IPS-20b (cell line): ENCODE results near the gene PPIA.

Experiments used
- H3K27ac ChIP-seq: one replicate; pipeline ENCODE4 v1.5.1; 2013; ENCODE audit warnings: low read length
- H3K27me3 ChIP-seq: 2 replicates; pipeline ENCODE4 v1.6.1; 2013; ENCODE audit warnings: mild to moderate bottlenecking, low read length, inconsistent platforms; ENCODE audit not compliant: insufficient read depth
- H3K36me3 ChIP-seq: 2 replicates; pipeline ENCODE4 v1.6.1; 2013; ENCODE audit warnings: low read depth, mild to moderate bottlenecking, inconsistent platforms, low read length, moderate library complexity; ENCODE audit not compliant: insufficient read depth
- H3K4me1 ChIP-seq: 2 replicates; pipeline ENCODE4 v1.6.1; 2013; ENCODE audit warnings: mild to moderate bottlenecking, control low read depth, inconsistent platforms, low read length, moderate library complexity; ENCODE audit not compliant: insufficient read depth
- H3K4me3 ChIP-seq: 2 replicates; pipeline ENCODE4 v1.5.1; 2013; ENCODE audit warnings: mild to moderate bottlenecking, low read length, inconsistent platforms
- H3K9ac ChIP-seq: 2 replicates; pipeline ENCODE4 v1.6.1; 2013; ENCODE audit warnings: low read depth, mild to moderate bottlenecking, inconsistent platforms, low read length, moderate library complexity
- H3K9me3 ChIP-seq: 2 replicates; pipeline ENCODE4 v1.6.1; 2013; ENCODE audit warnings: mild to moderate bottlenecking, low read depth, low read length, inconsistent platforms; ENCODE audit not compliant: insufficient read depth

PPIA gene

GRCh38 chr7:44796504-44797328, at the start of gene PPIA:
TSS of gene PPIA (plus strand) at chr7:44796681. CDS start at chr7:44796725, 44 bp downstream.
- H3K36me3 ChIP-seq: peaks cover 48% of the 10 kb centered on the region
- no peaks in the 10 kb centered on the region for H3K9me3 ChIP-seq
- no peaks in the 10 kb centered on the region for H3K27me3 ChIP-seq
- peak within 1 kb of the TSS; percentile 100 for H3K9ac ChIP-seq
- H3K27ac ChIP-seq: peak within 1 kb of the TSS; percentile 99
- H3K4me3 ChIP-seq: peak within 1 kb of the TSS; percentile 98
- peaks cover 6% of the 10 kb centered on the region; the same call in 1 of the 2 replicates for H3K4me1 ChIP-seq

- Histone ChIP-seq H3K4me3 (peak within 1 kb of the TSS; percentile 85), H3K36me3 (peaks cover 13% of the 10 kb centered on the region), H3K27me3 (no peaks in the 10 kb centered on the region), H3K4me1 (peaks cover 9% of the 10 kb centered on the region), H3K27ac (no peak within 1 kb of the TSS), H3K9ac (peak within 1 kb of the TSS; percentile 81; the same call in 1 of the 2 replicates), H3K9me3 (no peaks in the 10 kb centered on the region)
Measured at GRCh38 chr7:44748045-44748947, 48.2 kb upstream of the PPIA start, which contains the start of gene ZMIZ2. TSS of gene ZMIZ2 (plus strand) at chr7:44748847. CDS start at chr7:44756250, 7,403 bp downstream.

- no peak overlapping the region for H3K27ac ChIP-seq
- peaks cover 9% of the 10 kb centered on the region for H3K4me1 ChIP-seq
- H3K9me3 ChIP-seq: no peaks in the 10 kb centered on the region
Measured at GRCh38 chr7:44748948-44749731, 47.3 kb upstream of the PPIA start.

GRCh38 chr7:44749992-44750391, 46.5 kb upstream of the PPIA start:
- Histone ChIP-seq H3K36me3 (peaks cover 13% of the 10 kb centered on the region), H3K4me3 (peak overlapping the region; percentile 85), H3K4me1 (peaks cover 9% of the 10 kb centered on the region), H3K9ac (peak overlapping the region; percentile 81; the same call in 1 of the 2 replicates), H3K27me3 (no peaks in the 10 kb centered on the region), H3K27ac (no peak overlapping the region), H3K9me3 (no peaks in the 10 kb centered on the region)

More at GRCh38 chr7:44748948-44749731, 47.3 kb upstream of the PPIA start:
- peak overlapping the region; percentile 81; the same call in 1 of the 2 replicates for H3K9ac ChIP-seq
- peak overlapping the region; percentile 85 for H3K4me3 ChIP-seq
- no peaks in the 10 kb centered on the region for H3K27me3 ChIP-seq
- peaks cover 13% of the 10 kb centered on the region for H3K36me3 ChIP-seq

GRCh38 chr7:44750424-44750823, 46.1 kb upstream of the PPIA start:
- peaks cover 9% of the 10 kb centered on the region for H3K4me1 ChIP-seq
- no peak overlapping the region for H3K27ac ChIP-seq
- H3K36me3 ChIP-seq: peaks cover 13% of the 10 kb centered on the region
- H3K4me3 ChIP-seq: peak overlapping the region; percentile 85; the same call in 1 of the 2 replicates
- no peak overlapping the region for H3K9ac ChIP-seq
- no peaks in the 10 kb centered on the region for H3K9me3 ChIP-seq
- H3K27me3 ChIP-seq: no peaks in the 10 kb centered on the region

GRCh38 chr7:44750921-44751571, 45.4 kb upstream of the PPIA start:
- Histone ChIP-seq H3K27me3 (no peaks in the 10 kb centered on the region), H3K4me3 (no peak overlapping the region), H3K27ac (no peak overlapping the region), H3K4me1 (peaks cover 9% of the 10 kb centered on the region), H3K9me3 (no peaks in the 10 kb centered on the region), H3K36me3 (peaks cover 13% of the 10 kb centered on the region), H3K9ac (no peak overlapping the region)

GRCh38 chr7:44752822-44753221, 43.7 kb upstream of the PPIA start:
- H3K4me3 ChIP-seq: no peak overlapping the region
- peaks cover 27% of the 10 kb centered on the region for H3K36me3 ChIP-seq
- no peak overlapping the region for H3K9ac ChIP-seq
- H3K4me1 ChIP-seq: peaks cover 6% of the 10 kb centered on the region
- H3K27me3 ChIP-seq: no peaks in the 10 kb centered on the region
- no peaks in the 10 kb centered on the region for H3K9me3 ChIP-seq
- no peak overlapping the region for H3K27ac ChIP-seq

- H3K36me3 ChIP-seq: peaks cover 40% of the 10 kb centered on the region
- H3K27me3 ChIP-seq: no peaks in the 10 kb centered on the region
- H3K4me3 ChIP-seq: no peak overlapping the region
- H3K27ac ChIP-seq: no peak overlapping the region
- H3K9ac ChIP-seq: no peak overlapping the region
- H3K9me3 ChIP-seq: no peaks in the 10 kb centered on the region
- H3K4me1 ChIP-seq: no peaks in the 10 kb centered on the region
Measured at GRCh38 chr7:44754802-44755697, 41.4 kb upstream of the PPIA start.

GRCh38 chr7:44755698-44756627, 40.5 kb upstream of the PPIA start:
- Histone ChIP-seq H3K36me3 (peaks cover 39% of the 10 kb centered on the region), H3K27me3 (no peaks in the 10 kb centered on the region), H3K4me1 (no peaks in the 10 kb centered on the region), H3K4me3 (no peak overlapping the region), H3K9me3 (no peaks in the 10 kb centered on the region), H3K27ac (no peak overlapping the region), H3K9ac (no peak overlapping the region)
